Stimulated activated CD4-positive, alpha-beta T cell treated with anti-CD3 and anti-CD28 coated beads, Interleukin-4, amount 100 ng/mL, for 1 hour (primary cell): ENCODE results near the gene BRD1.
A peak's percentile ranks its signal among the peaks of the same experiment; 100 is the strongest.
"Not testable (repeated sequence)": the region's sequence is repeated elsewhere in the genome, so short reads cannot be mapped to it uniquely, and the experiment has no call there.

Source experiments
- DNase-seq: peaks from one replicate; pipeline ENCODE4 v3.0.0-alpha.2; 2020

Gene BRD1

GRCh38 chr22:49852898-49853894 lies 25.5 kb upstream of the BRD1 start, which contains the start of gene ZBED4:
ZBED4 (plus strand) TSS chr22:49853844; CDS start chr22:49883663, 29,819 bp downstream.
- DNase-seq = peak; percentile 98

DNA sequence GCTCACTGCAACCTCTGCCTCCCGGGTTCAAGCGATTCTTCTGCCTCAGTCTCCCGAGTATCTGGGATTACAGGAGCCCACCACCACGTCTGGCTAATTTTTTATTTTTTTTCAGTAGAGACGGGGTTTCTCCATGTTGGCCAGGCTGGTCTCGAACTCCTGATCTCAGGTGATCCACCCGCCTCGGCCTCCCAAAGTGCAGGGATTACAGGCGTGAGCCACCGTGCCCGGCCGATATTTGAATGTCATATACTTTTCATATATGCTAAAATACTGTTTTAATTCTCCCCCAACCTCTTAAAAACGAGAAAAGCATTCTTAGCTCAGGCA lies 24.9 kb upstream of the BRD1 start:
- not testable (repeated sequence) for DNase-seq

GRCh38 chr22:49850959-49851802 lies 23.5 kb upstream of the BRD1 start:
- no peak for DNase-seq

- no peak for DNase-seq
Measured at GRCh38 chr22:49850021-49850911, 22.6 kb upstream of the BRD1 start.

GRCh38 chr22:49849161-49850020 lies 21.7 kb upstream of the BRD1 start:
- DNase-seq = no peak

DNA sequence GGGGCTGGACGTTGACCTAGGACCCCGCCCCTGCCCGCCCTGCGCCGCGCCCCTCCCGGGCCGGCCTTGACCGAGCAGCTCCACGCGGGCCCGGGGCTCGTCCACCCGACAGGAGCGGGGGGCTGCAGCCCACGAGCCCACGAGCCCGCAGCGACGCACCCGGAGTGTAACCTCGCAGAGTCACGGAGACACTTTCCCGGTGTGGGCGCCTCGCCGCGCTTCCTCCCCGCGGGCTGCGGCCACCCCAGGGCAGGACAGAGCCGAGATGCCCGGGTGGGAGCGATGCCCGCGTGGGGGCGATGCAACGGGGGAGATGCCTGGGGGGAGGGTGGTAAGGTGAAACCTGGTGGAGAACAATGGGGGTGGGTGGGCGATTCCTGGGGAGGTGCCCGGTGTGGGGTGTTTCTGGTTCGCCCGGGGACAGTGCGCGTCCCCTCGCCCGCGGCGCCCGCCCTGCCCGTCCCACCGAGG lies 21.1 kb upstream of the BRD1 start:
- no peak for DNase-seq

- DNase-seq = no peak
Measured at GRCh38 chr22:49847751-49848689, 20.3 kb upstream of the BRD1 start.

DNA sequence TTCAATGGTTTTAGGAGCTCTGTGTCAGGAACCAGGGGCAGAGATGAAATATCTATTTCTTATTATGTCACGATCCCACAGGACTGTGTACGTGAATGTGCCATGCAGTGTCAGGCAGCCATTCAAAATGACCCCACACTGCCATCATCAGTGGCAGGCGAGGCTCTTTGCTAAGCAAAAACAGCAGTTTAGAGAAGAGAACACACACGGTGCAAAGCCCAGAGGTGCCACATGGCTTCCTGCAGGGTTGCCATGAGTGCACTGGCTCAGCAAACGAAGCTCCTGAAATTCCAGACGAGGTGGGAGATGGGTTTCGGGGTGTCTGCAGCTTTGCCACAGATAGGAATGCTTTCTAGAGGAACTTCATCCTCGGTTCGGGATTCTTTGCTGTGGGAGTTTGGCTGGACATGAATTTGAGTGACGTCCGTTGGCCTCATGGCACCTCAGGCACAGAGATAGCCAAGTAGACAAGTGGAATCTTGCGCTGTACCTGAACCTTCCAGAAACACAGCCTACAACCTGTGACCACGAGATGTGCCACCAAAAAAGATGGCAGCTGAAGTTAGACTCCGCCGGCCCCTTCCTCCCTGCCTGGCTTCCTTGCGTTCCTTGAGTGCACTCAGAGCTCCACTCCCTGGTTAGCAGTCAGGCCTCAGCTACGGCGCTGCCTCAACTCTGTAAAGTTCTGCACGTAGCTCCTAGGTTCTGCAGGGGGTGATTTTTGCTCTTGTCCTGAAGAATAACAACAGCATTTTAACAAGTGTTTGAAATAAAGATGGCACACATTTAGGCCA lies 18.2 kb upstream of the BRD1 start:
- no peak for DNase-seq

- no peak for DNase-seq
Measured at GRCh38 chr22:49845241-49845640, 17.6 kb upstream of the BRD1 start.

- peak; percentile 78 for DNase-seq
Measured at GRCh38 chr22:49838771-49839717, 11.4 kb upstream of the BRD1 start.

- no peak for DNase-seq
Measured at GRCh38 chr22:49833340-49834007, 5.8 kb upstream of the BRD1 start.

GRCh38 chr22:49829044-49829853 lies 1.6 kb upstream of the BRD1 start:
- DNase-seq = no peak

- DNase-seq = no peak
Measured at GRCh38 chr22:49828599-49828965, 909 bp upstream of the BRD1 start.

DNA sequence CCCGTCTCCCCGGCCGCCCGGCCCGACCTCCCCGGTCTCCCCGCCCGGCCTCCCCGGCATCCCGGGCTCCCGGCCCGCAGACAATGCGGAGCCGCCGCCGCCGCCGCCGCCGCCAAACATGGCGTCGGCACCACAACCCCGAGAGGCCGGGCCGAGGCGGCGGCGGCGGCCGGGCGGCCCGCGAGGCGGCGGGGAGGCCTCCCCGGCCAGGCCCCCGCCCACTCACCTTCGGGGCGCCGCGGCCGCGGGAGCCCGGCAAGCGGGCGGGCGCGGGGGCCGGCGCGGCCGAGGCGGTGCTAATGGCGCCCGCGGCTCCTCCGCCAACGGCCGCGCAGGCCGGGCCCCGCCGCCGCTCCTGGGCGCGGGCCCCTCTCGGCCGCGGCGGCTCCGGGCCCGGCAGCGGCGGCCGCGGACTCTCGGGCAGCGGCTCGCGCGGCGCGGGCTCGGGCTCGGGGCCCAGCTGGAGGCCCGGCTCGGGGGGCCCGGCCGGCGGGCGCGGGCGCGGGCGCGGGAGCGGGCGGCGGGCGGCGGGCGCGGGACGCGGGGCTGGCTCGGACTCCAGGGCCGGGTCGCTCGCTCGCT lies 311 bp downstream of the BRD1 start:
- DNase-seq = peak; percentile 31

GRCh38 chr22:49826603-49827270 lies 936 bp downstream of the BRD1 start:
- DNase-seq = peak; percentile 41
